ENCODE results near the gene RGL4. TPM values are rescaled to one million over a fixed set of nuclear protein-coding genes. Genes with fewer than 3 reads are reported as not detected.

RGL4 gene
- total and polyA plus RNA-seq, 9 donors = 0.13 to 2.4 (median 1.4) TPM

- WGBS (ENCODE audit: insufficient coverage) = 69% methylated on average over 6 of the region's 6 CpGs
- peaks cover 16% of the 10 kb centered on the region for H3K4me1 ChIP-seq (ENCODE audit: control insufficient read depth, insufficient read depth, low read length)
- H3K4me3 ChIP-seq (ENCODE audit: low read length) = no peak overlapping the region
- no peaks in the 10 kb centered on the region for H3K27me3 ChIP-seq (ENCODE audit: control insufficient read depth, insufficient read depth, low read length)
- peak; percentile 37 for DNase-seq
- H3K9me3 ChIP-seq (replicated peaks; ENCODE audit: control insufficient read depth, low read depth, low read length) = no peaks in the 10 kb centered on the region
- peaks cover 10% of the 10 kb centered on the region for H3K36me3 ChIP-seq (ENCODE audit: control insufficient read depth, insufficient read depth, low read length)
- no peak overlapping the region for H3K27ac ChIP-seq (ENCODE audit: low read length)
These were observed 13.2 kb upstream of the RGL4 start for GRCh38 chr22:23677701-23677995.

GRCh38 chr22:23678133-23678532 is 12.7 kb upstream of the RGL4 start:
- WGBS (ENCODE audit: insufficient coverage) = 55% methylated on average over 3 of the region's 6 CpGs
- Histone ChIP-seq H3K9me3 (replicated peaks; ENCODE audit: control insufficient read depth, low read depth, low read length) (no peaks in the 10 kb centered on the region), H3K27me3 (ENCODE audit: control insufficient read depth, insufficient read depth, low read length) (no peaks in the 10 kb centered on the region), H3K36me3 (ENCODE audit: control insufficient read depth, insufficient read depth, low read length) (peaks cover 14% of the 10 kb centered on the region), H3K4me1 (ENCODE audit: control insufficient read depth, insufficient read depth, low read length) (peaks cover 16% of the 10 kb centered on the region), H3K4me3 (ENCODE audit: low read length) (no peak overlapping the region), H3K27ac (ENCODE audit: low read length) (no peak overlapping the region)
- no peak for DNase-seq

- peaks cover 34% of the 10 kb centered on the region for H3K4me1 ChIP-seq (ENCODE audit: control insufficient read depth, insufficient read depth, low read length)
- H3K36me3 ChIP-seq (ENCODE audit: control insufficient read depth, insufficient read depth, low read length) = peaks cover 17% of the 10 kb centered on the region
- no peak overlapping the region for H3K27ac ChIP-seq (ENCODE audit: low read length)
- no peaks in the 10 kb centered on the region for H3K27me3 ChIP-seq (ENCODE audit: control insufficient read depth, insufficient read depth, low read length)
- H3K4me3 ChIP-seq (ENCODE audit: low read length) = no peak overlapping the region
- no peak for DNase-seq
- no peaks in the 10 kb centered on the region for H3K9me3 ChIP-seq (replicated peaks; ENCODE audit: control insufficient read depth, low read depth, low read length)
- 94% methylated on average over 4 of the region's 5 CpGs for WGBS (ENCODE audit: insufficient coverage)
These were observed 9.6 kb upstream of the RGL4 start for GRCh38 chr22:23681026-23681809.

GRCh38 chr22:23682077-23682476 is 8.7 kb upstream of the RGL4 start:
- WGBS (ENCODE audit: insufficient coverage) = no CpG with 5 or more reads among the region's 5 CpGs
- Histone ChIP-seq H3K4me1 (ENCODE audit: control insufficient read depth, insufficient read depth, low read length) (peaks cover 33% of the 10 kb centered on the region), H3K27ac (ENCODE audit: low read length) (no peak overlapping the region), H3K9me3 (replicated peaks; ENCODE audit: control insufficient read depth, low read depth, low read length) (no peaks in the 10 kb centered on the region), H3K36me3 (ENCODE audit: control insufficient read depth, insufficient read depth, low read length) (peaks cover 17% of the 10 kb centered on the region), H3K4me3 (ENCODE audit: low read length) (no peak overlapping the region), H3K27me3 (ENCODE audit: control insufficient read depth, insufficient read depth, low read length) (no peaks in the 10 kb centered on the region)
- peak; percentile 53 for DNase-seq

GRCh38 chr22:23682827-23683355 is 7.9 kb upstream of the RGL4 start:
- Histone ChIP-seq H3K9me3 (replicated peaks; ENCODE audit: control insufficient read depth, low read depth, low read length) (no peaks in the 10 kb centered on the region), H3K4me1 (ENCODE audit: control insufficient read depth, insufficient read depth, low read length) (peaks cover 27% of the 10 kb centered on the region), H3K27ac (ENCODE audit: low read length) (no peak overlapping the region), H3K4me3 (ENCODE audit: low read length) (no peak overlapping the region), H3K36me3 (ENCODE audit: control insufficient read depth, insufficient read depth, low read length) (peaks cover 17% of the 10 kb centered on the region), H3K27me3 (ENCODE audit: control insufficient read depth, insufficient read depth, low read length) (no peaks in the 10 kb centered on the region)
- DNase-seq = no peak
- 47% methylated on average over 4 of the region's 4 CpGs for WGBS (ENCODE audit: insufficient coverage)

GRCh38 chr22:23683545-23683944 is 7.3 kb upstream of the RGL4 start:
- WGBS (ENCODE audit: insufficient coverage) = 92% methylated on average over 8 of the region's 8 CpGs
- peaks cover 22% of the 10 kb centered on the region for H3K36me3 ChIP-seq (ENCODE audit: control insufficient read depth, insufficient read depth, low read length)
- no peak overlapping the region for H3K27ac ChIP-seq (ENCODE audit: low read length)
- H3K4me1 ChIP-seq (ENCODE audit: control insufficient read depth, insufficient read depth, low read length) = peaks cover 24% of the 10 kb centered on the region
- no peaks in the 10 kb centered on the region for H3K27me3 ChIP-seq (ENCODE audit: control insufficient read depth, insufficient read depth, low read length)
- no peak for DNase-seq
- no peaks in the 10 kb centered on the region for H3K9me3 ChIP-seq (replicated peaks; ENCODE audit: control insufficient read depth, low read depth, low read length)
- no peak overlapping the region for H3K4me3 ChIP-seq (ENCODE audit: low read length)

- 69% methylated on average over 1 of the region's 6 CpGs for WGBS (ENCODE audit: insufficient coverage)
- H3K4me1 ChIP-seq (ENCODE audit: control insufficient read depth, insufficient read depth, low read length) = peaks cover 24% of the 10 kb centered on the region
- H3K4me3 ChIP-seq (ENCODE audit: low read length) = no peak overlapping the region
- no peaks in the 10 kb centered on the region for H3K27me3 ChIP-seq (ENCODE audit: control insufficient read depth, insufficient read depth, low read length)
- no peak overlapping the region for H3K27ac ChIP-seq (ENCODE audit: low read length)
- peak; percentile 78 for DNase-seq
- peaks cover 25% of the 10 kb centered on the region for H3K36me3 ChIP-seq (ENCODE audit: control insufficient read depth, insufficient read depth, low read length)
- H3K9me3 ChIP-seq (replicated peaks; ENCODE audit: control insufficient read depth, low read depth, low read length) = no peaks in the 10 kb centered on the region
These were observed 6.8 kb upstream of the RGL4 start for GRCh38 chr22:23684026-23684425.

- H3K9me3 ChIP-seq (replicated peaks; ENCODE audit: control insufficient read depth, low read depth, low read length) = no peaks in the 10 kb centered on the region
- WGBS (ENCODE audit: insufficient coverage) = 78% methylated on average over 6 of the region's 8 CpGs
- H3K27ac ChIP-seq (ENCODE audit: low read length) = no peak overlapping the region
- peak; percentile 65 for DNase-seq
- peaks cover 24% of the 10 kb centered on the region for H3K4me1 ChIP-seq (ENCODE audit: control insufficient read depth, insufficient read depth, low read length)
- H3K36me3 ChIP-seq (ENCODE audit: control insufficient read depth, insufficient read depth, low read length) = peaks cover 28% of the 10 kb centered on the region
- no peaks in the 10 kb centered on the region for H3K27me3 ChIP-seq (ENCODE audit: control insufficient read depth, insufficient read depth, low read length)
- no peak overlapping the region for H3K4me3 ChIP-seq (ENCODE audit: low read length)
These were observed 6.2 kb upstream of the RGL4 start for GRCh38 chr22:23684561-23685031.

GRCh38 chr22:23685205-23685784 is 5.5 kb upstream of the RGL4 start:
- no peak overlapping the region for H3K4me3 ChIP-seq (ENCODE audit: low read length)
- H3K4me1 ChIP-seq (ENCODE audit: control insufficient read depth, insufficient read depth, low read length) = peaks cover 24% of the 10 kb centered on the region
- 94% methylated on average over 5 of the region's 5 CpGs for WGBS (ENCODE audit: insufficient coverage)
- no peaks in the 10 kb centered on the region for H3K27me3 ChIP-seq (ENCODE audit: control insufficient read depth, insufficient read depth, low read length)
- DNase-seq = no peak
- H3K27ac ChIP-seq (ENCODE audit: low read length) = no peak overlapping the region
- peaks cover 32% of the 10 kb centered on the region for H3K36me3 ChIP-seq (ENCODE audit: control insufficient read depth, insufficient read depth, low read length)
- no peaks in the 10 kb centered on the region for H3K9me3 ChIP-seq (replicated peaks; ENCODE audit: control insufficient read depth, low read depth, low read length)

GRCh38 chr22:23686416-23687024 is 4.3 kb upstream of the RGL4 start:
- Histone ChIP-seq H3K27me3 (ENCODE audit: control insufficient read depth, insufficient read depth, low read length) (no peaks in the 10 kb centered on the region), H3K36me3 (ENCODE audit: control insufficient read depth, insufficient read depth, low read length) (peaks cover 32% of the 10 kb centered on the region), H3K9me3 (replicated peaks; ENCODE audit: control insufficient read depth, low read depth, low read length) (no peaks in the 10 kb centered on the region), H3K27ac (ENCODE audit: low read length) (no peak overlapping the region), H3K4me3 (ENCODE audit: low read length) (no peak overlapping the region), H3K4me1 (ENCODE audit: control insufficient read depth, insufficient read depth, low read length) (peaks cover 24% of the 10 kb centered on the region)
- no peak for DNase-seq
- 70% methylated on average over 5 of the region's 7 CpGs for WGBS (ENCODE audit: insufficient coverage)
